Measurements from ENCODE around the gene ATRN.
"Not testable (repeated sequence)": the region's sequence is repeated elsewhere in the genome, so short reads cannot be mapped to it uniquely, and the experiment has no call there.

Gene ATRN

DNA sequence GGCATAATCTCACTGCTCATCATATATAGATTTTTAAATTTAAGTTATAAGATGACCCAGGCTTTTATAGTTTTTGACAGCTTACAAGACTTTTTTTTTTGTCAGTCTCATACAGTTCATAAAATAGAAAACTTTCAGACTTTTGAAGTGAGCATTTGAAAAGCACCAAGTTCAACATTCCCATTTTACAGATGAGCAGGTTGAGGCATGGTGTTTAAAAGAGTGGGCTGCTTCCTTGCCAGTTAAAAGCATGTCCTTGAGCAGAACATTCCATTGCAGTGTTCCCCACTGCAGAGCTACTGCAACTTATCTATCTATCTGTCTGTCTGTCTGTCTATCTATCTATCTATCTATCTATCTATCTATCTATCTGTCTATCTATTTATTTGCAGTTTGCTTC is 105.5 kb downstream of the ATRN start:
- no peak for DNase-seq

DNA sequence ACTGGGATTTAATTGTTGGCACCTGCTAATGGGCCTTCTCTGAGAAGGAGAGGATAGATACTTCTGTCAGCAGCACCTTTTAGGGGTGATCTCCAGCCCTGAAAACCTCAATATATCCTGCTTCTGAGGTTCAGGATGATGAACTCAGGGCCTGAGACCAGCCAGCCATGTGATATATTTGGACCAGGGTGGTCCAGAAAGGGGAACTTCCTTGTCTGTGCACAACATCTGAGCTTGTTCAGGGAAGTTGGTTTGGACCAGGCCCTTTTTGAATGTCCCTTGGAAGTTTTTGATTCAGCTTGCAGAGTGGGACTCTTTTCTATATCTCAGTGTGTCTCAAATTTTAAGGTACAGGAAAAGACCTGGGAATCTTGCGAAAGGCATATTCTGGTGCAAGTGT is 106.5 kb downstream of the ATRN start:
- DNase-seq: no peak

DNA sequence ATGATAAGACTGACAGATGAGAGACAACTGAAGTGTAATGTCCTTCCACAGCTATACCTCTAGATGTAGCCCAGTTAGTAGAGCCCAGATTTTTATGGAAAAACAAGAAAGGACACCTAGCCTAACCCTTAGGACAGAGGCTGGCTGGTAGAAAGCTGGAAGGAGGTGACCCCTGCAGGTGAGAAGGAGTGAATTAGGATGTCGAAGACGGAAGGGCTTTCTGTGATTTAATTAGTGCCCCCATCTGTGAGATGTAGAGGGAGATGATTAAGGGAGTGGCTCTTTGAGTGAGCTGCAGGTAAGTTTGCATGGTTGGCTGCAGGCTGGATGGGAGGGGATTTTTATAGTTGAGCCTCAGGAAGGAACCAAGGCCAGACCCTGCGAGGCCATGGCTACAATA is 109.6 kb downstream of the ATRN start:
- no peak for DNase-seq

DNA sequence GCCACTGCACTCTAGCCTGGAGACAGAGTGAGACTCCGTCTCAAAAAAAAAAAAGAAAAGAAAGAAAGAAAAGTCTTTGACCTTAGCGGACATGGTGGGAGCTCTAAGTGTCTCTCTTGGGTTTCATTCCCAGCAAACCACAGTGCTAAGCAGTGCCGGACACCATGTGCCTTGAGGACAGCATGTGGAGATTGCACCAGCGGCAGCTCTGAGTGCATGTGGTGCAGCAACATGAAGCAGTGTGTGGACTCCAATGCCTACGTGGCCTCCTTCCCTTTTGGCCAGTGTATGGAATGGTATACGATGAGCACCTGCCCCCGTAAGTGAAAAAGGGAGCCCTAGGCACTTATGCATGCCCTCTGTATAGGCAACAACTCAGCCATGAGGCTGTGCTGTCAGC is 112.9 kb downstream of the ATRN start:
- DNase-seq: no peak

DNA sequence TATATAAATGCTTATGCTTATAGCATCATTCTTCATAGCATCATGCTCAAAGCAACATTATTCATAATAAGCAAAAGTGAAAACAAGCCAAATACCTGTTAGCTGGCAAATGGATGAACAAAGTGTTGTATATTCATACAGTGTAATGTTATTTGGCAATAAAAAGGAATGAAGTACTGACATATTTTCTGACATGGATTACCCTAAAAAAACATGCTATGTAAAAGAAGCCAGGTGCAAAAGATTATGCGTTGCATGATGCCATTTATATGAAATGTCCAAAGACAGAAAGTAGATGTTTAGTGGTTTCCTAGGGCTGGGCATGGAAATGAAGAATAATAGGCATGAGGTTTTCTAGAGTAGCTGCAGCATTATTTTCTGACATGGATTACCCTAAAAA is 115.3 kb downstream of the ATRN start:
- DNase-seq: no peak

DNA sequence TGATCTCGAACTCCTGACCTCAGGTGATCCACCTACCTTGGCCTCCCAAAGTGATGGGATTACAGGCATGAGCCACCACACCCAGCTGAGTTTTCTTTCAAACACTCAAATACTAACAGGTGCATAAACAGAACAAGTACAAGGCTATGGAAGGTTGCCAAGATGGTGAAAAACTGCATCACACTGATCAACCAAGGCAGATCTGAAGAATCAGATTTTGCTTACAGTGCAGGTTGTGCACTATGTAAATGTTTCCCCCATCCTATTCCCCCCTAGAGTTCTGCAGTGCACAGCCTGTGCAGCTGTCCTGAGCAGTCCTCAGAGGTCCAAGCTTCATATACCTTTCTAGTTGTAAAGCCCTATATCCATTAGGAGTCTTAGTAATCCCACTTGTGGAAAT is 119.3 kb downstream of the ATRN start:
- no peak for DNase-seq

DNA sequence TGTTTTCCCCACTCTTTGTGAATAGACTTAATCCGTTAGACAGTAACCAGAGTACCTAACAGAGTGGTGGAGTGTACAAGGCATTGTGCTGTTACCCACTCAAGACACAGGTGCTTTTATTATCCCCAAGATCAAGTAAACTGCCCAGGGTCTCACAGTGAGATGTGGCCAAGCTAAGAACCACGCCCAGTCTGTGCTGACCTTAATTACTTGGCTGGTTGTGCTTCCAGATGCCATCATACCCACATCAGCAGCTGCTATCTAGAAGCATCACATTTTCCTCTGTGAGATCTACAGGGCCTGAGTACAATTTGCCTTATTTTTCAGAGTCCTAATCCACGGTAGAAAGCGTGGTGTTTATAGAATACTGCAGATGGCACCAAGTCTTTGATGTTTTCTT is 122.1 kb downstream of the ATRN start:
- DNase-seq: no peak

DNA sequence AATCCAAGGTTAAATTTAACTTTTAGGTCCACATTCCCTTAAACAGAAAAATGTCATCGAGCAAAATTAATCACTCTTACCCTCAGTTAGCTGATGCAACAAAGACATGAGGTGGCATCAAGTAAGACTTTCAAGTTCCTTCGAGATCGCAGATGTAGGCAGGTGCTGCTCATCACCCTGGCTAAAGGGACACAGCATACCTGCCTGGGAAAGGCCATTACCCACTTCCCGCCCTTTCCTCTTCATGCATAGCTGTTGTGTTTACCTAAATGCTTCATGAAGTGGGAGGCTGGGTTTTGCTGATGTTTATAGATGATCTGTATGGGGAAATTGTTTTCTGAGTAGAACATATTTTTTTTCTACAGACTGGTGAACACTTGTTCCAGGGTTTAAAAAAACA is 124.7 kb downstream of the ATRN start:
- DNase-seq: no peak

DNA sequence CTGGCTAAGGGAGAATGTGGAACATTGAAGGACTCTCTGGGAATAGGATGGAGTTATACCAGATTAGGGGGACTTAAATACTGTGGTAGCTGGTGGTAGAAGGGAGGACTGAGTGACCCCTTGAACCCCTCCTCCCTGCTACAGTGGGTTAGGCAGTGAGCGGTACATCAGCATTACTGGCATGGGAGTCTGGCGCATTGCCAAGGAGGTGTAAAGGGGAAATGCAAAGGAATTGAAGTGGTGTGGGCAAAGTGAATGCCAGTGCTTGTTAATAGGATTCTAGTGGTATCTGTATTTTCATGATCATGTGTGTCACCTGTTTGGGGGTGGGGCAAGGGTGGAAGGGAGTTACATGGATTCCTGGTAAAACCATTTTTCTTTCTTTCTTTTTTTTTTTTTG is 132.3 kb downstream of the ATRN start:
- DNase-seq: no peak

DNA sequence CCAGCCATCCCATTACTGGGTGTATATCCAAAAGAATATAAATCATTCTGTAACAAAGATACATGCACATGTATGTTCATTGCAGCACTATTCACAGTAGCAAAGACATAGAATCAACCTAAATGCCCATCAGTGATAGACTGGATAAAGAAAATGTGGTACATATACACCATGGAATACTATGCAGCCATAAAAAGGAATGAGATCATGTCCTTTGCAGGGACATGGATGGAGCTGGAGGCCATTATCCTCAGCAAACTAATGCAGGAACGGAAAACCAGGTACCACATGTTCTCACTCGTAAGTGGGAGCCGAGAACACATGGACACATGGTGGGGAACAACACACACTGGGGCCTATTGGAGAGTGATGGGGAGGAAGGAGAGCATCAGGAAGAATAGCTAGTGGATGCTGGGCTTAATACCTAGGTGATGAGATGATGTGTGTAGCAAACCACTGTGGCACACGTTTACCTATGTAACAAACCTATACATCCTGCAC is 134.6 kb downstream of the ATRN start:
- not testable (repeated sequence) for DNase-seq

DNA sequence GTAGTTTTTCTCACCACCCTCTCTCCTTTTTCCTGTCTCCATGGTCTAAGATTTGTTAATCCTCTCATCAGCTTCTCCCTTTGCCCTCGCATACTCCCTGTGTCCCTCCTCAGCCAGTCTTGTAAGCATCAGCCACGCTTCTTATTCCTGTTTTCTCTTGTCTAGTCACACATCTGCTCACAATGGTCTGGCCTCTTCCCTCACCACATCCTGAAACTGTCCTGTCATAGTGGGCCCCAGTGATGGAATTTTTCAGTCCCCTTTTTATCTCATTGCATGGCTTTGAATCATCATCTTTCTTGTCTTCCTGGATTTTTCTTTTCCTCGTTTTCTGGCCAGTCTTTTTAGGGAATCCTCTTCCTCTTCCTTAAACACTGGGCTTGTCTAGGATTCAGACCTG is 135.2 kb downstream of the ATRN start:
- no peak for DNase-seq

DNA sequence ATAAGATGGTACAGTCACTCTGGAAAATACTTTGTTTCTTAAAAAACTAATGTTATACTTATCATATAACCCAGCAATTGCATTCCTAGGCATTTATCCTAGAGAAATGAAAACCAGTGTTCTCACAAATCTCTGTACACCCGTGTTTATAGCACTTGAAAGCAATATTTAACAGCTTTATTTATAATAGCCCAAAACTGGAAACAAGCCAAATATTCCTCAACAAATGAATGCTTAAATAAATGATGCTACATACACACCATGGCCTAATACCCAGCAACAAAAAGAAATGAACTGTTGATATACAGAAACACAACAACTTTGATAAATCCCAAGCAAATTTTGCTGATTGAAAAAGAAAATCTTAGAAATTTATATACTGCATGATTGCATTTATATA is 141.1 kb downstream of the ATRN start:
- DNase-seq: no peak

DNA sequence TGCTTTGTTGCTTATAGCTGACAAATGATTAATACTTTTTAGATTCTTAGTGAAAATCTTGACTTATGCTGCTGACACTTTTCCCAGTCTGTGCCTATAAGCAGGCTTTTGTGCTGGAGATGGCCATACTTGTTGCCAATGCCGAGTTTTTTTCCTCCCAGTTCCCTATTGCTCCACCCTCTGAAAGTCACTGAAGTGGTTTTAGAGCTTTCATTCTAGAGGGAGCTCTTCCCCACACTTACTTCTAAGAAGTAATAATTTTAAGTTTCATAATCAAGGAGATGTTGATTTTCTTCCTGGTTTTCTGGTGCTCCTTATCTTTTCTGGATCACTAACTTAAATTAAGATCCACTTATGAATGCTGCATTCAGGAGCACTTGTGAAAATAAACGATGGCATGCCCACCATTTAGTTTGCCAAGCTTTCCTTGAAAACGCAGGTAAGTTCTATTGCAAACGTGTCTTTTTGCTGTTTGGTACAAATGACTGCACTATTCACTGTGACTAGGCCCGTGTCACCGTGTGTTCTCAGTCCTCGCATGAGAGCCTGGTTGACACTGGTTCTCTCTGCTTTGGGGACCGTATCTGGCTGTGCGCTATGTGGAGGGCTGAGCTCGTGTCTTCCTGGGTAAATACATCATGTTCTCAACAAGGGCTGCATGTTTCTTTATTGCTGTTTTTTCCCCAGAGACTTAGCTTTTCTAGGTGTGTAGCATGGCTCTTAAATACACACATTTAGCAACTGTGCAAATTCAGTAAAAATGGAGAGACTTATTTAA is 142.2 kb downstream of the ATRN start:
- DNase-seq: no peak

DNA sequence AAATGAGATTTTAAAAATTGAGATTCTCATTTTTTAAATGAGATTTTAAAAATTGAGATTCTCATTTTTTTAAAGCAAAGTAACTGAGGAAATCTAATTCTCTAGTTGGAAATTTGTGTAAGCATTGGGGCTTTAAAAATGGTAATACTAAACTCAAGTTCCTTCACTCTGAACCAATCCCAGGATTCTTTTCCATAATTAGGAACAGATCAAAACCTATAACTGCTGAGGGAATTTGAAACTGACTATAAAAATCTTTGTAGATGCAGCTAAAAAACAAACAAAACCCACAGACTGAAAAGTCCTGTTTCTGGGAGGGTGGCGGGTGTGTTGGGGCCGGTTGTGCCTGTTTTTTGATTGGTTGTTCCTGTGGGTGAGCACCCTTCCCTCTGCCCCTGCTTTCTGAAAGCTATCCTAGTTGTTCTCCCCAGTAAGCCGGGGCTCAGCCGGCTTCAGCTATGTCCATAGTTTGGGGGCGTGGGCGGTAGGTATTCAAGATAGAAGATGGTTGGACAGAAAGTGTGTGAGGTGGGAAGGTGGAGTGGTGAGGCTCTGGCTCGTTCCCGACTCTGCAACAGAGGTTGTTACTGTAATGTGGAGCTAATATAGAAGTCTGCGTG is 143.1 kb downstream of the ATRN start:
- DNase-seq: no peak

DNA sequence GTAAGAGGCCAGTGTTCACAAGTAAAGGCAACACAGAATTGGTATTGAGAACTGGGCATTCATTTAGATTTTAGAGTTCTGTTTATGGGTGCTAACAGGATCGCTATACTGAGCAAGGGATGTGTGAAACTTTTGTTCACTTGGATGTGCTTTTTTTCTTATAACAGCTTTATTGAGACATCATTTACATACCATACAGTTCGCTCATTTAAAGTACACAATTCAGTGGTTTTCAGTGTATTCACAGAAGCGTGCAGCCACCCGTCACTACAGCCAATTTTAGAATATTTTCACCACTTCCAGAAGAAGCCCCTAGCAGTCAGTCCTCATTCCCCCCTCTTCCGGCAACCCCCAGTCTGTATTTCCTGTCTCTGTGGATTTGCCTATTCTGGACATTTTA is 143.6 kb downstream of the ATRN start:
- no peak for DNase-seq

DNA sequence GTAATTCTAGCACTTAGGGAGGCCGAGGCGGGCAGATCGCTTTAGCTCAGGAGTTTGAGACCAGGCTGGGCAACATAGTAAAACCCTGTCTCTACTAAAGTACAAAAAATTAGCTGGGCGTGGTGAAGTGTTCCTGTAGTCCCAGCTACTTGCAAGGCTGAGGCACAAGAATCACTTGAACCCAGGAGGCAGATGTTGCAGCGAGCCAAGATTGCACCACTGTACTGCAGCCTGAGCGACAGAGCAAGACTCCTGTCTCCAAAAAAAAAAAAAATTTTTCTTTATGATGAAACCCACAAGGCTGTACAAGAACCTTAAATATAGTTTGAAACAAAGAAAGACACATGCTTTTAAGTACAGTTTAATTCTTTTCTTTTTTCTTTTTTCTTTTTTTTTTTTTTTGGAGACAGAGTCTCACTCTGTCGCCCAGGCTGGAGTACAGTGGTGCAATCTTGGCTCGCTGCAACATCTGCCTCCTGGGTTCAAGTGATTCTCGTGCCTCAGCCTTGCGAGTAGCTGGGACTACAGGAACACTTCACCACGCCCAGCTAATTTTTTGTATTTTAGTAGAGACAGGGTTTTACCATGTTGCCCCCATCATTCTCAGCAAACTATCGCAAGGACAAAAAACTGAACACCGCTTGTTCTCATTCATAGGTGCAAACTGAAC is 144.5 kb downstream of the ATRN start:
- DNase-seq: not testable (repeated sequence)

DNA sequence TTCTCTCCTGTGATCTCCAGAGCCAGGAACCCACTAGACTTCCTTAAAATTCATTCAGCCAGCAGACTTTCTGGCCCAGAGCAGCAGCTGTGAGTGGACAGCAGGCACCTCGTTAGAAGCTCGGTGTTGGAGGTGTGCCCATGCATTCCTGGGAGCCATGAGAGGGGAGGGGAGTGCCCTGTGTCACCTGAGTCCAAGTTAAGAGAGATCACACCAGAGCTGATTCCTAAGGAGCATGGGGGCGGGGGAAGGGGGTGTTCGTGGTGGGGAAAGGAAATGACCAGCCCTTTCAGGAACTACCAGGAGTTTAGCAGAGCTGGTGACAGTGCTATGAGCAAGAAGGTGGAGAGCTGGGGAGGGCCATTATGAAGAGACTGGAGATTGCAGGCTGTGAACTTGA is 145.4 kb downstream of the ATRN start:
- no peak for DNase-seq

DNA sequence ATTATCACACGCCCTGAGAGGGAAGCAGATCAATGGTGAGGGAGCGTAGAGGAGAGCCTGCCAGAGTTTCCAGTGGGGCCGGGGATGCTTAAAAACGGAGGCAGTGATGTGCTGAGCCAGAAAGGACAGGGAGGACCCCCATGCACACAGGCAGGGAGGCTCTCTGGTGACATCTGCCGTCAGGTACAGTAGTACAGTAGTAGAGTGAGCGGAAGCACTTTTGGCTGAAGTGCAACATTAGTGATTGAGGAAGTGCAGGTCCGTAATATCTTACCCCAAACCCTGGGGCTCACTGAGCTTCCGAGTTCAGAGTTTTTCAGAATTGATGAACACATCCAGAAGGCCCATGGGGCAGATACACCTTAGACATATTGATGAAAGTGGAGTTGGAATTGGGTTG is 150.3 kb downstream of the ATRN start:
- DNase-seq: no peak

DNA sequence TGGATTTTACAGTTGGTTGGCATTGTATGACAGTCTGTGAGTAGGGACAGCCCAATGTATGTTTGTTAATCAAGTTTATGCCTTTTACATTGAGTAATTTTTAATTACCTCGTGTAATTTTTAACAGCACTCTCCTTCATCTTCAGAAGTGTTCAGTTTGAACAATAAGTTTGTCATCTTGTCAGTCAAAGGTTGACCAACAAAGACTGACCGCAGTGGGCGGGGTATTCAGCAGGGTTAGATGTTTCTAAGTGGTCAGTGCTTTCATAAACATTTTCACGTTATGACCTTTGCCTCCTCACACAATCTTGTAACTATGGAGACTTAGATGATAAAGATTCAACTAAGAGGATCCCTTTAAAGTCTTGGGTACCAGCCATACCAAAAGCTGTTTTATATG is 151.6 kb downstream of the ATRN start:
- no peak for DNase-seq

DNA sequence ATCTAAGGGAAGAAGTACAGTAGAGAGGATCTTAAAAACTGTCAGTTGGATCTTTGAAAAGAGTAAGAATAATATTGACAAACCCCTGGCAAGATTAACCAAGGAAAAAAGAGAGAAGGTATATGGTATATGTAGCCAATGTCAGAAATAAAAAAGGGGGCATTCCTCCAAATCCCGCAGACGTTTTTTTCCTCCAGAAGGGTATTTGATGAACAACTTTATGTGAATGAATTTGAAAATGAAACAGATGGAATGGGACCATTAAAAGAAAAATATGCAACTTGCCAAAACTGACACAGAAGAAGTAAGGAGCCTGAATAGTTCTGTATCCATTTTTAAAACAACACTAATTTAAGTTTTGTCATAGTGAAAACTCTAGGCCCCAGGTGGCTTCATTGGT is 156.7 kb downstream of the ATRN start:
- no peak for DNase-seq

DNA sequence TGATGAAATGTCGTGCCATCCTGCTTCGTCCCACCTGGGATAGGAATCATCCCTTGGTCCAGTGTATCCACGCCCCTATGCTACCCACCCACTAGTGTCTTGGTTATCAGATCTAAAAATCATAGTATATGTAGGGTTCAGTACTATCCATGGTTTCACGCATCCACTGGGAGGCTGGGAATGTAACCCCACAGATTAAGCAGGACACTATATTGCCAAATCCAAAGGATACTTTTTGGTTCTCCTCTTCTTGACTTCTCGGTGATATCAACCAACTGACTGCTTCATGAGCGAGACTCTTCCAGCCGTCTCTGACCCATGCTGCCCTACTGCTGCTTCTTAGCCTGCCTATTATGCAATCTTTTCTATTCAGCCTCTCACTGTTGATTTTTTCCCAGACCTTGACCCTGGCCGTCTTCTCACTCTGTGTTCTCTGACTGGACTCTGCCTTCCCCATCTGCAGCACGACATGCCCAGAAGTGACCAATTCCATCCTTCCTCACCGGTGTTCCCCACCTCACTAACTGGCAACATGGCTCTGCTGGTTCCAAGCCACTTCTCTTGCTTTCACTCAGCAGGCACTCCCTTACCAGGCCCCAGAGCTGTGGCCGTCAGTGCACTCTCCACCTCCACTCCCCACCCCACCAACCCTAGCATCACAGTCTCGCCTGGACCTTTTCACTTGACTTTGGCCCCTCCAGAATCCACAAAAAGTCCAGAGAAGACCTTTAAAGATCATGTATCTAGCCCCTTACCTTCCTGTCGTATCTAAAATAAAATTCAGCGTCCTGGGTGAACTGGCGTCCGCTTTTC is 157.9 kb downstream of the ATRN start:
- DNase-seq: no peak

DNA sequence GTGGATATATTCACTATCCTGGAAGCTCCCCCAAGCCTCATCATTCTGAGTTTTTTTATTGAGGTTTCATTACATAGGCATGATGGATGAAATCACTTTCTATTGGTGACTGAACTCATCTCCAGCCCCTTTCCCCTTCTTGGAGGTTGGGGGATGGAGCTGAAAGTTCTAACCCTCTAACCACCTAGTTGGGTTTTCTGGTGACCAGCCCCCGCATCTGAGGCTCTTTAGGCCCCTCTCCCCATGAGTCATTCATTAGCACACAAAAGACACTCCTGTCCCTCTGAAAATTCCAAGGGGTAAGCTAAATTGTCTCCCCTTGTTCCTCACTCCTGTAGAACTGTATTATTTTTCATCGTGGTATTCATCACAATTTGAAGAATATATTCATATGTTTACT is 159.1 kb downstream of the ATRN start:
- no peak for DNase-seq

DNA sequence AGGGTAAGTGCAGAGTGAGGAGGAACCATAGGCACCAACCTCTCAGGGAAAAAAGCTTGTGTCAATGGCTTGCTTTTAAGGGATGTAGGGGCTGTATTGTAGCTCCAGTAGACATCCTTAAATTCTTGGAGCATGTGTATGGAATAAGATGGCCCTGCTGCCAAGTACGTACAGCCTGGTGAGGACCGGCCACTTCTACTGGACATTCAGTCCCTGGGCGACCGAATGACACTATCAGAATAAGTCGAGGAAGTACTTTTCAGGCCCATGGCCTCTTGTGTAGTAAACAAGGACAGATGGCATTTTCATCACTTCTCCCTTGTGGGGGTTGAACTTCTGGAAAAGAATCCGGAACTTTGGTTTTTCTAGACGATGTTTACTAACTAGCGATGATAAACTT is 159.6 kb downstream of the ATRN start:
- no peak for DNase-seq
